Epithelial cell of esophagus (primary cell): ENCODE measurements around the gene RAB4B.
A peak's percentile ranks its signal among the peaks of the same experiment; 100 is the strongest.
"Not testable (repeated sequence)": the region's sequence is repeated elsewhere in the genome, so short reads cannot be mapped to it uniquely, and the experiment has no call there.

Experiments used
- DNase-seq: peaks from one replicate; pipeline ENCODE4 v3.0.0; 2010; ENCODE audit warnings: low read depth
- H3K4me3 ChIP-seq: 2 replicates; pipeline ENCODE4 v1.5.1; 2011; ENCODE audit warnings: mild to moderate bottlenecking, low read length, control low read depth
- CTCF ChIP-seq: IDR thresholded peaks from 2 replicates; pipeline ENCODE4 v1.5.1; 2011; ENCODE audit warnings: low read depth, mild to moderate bottlenecking, low read length, control low read depth, inconsistent platforms; ENCODE audit not compliant: insufficient read depth; ENCODE audit errors: missing control alignments

The RAB4B gene

GRCh38 chr19:40819479-40820234, 41.6 kb downstream of the RAB4B start:
- peak; percentile 73 for TF ChIP-seq CTCF
- H3K4me3 ChIP-seq, result not testable (repeated sequence)
- peak; percentile 31 for DNase-seq

- no peak for DNase-seq
- no peak for TF ChIP-seq CTCF
- H3K4me3 ChIP-seq, result no peak overlapping the region
Observed at GRCh38 chr19:40822161-40822560, 44.1 kb downstream of the RAB4B start.

- not testable (repeated sequence) for DNase-seq, H3K4me3 ChIP-seq
Observed at GRCh38 chr19:40822704-40823553, 44.9 kb downstream of the RAB4B start.

- DNase-seq, result not testable (repeated sequence)
Observed at GRCh38 chr19:40824916-40825315, 46.9 kb downstream of the RAB4B start.

GRCh38 chr19:40825460-40826095, 47.5 kb downstream of the RAB4B start:
- not testable (repeated sequence) for DNase-seq, H3K4me3 ChIP-seq

More at GRCh38 chr19:40824916-40825315, 46.9 kb downstream of the RAB4B start:
- H3K4me3 ChIP-seq, result not testable (repeated sequence)

GRCh38 chr19:40826312-40826698, 48.3 kb downstream of the RAB4B start:
- H3K4me3 ChIP-seq, DNase-seq: not testable (repeated sequence)

- DNase-seq, H3K4me3 ChIP-seq: not testable (repeated sequence)
Observed at GRCh38 chr19:40826699-40827385, 48.8 kb downstream of the RAB4B start.

GRCh38 chr19:40827386-40828247, 49.6 kb downstream of the RAB4B start:
- TF ChIP-seq CTCF, result no peak
- no peak overlapping the region for H3K4me3 ChIP-seq
- no peak for DNase-seq

GRCh38 chr19:40829205-40829604, 51.2 kb downstream of the RAB4B start:
- DNase-seq, result no peak

GRCh38 chr19:40830741-40831140, 52.7 kb downstream of the RAB4B start:
- not testable (repeated sequence) for DNase-seq, H3K4me3 ChIP-seq

More at GRCh38 chr19:40829205-40829604, 51.2 kb downstream of the RAB4B start:
- no peak overlapping the region for H3K4me3 ChIP-seq
- TF ChIP-seq CTCF, result no peak
